HUES64 (cell line): Measurements from ENCODE around the gene ZNF385B.

Experiments used
- H3K27ac ChIP-seq: 2 replicates; pipeline ENCODE4 v1.7.0; 2013; ENCODE audit warnings: low read depth, low read length, inconsistent platforms
- H3K27me3 ChIP-seq: 2 replicates; pipeline ENCODE4 v1.6.1; 2013; ENCODE audit warnings: mild to moderate bottlenecking, low read length; ENCODE audit not compliant: insufficient read depth
- H3K36me3 ChIP-seq: 2 replicates; pipeline ENCODE4 v1.6.1; 2013; ENCODE audit warnings: mild to moderate bottlenecking, low read length; ENCODE audit not compliant: insufficient read depth
- H3K4me1 ChIP-seq: 2 replicates; pipeline ENCODE4 v1.6.1; 2013; ENCODE audit warnings: mild to moderate bottlenecking, low read length, moderate library complexity; ENCODE audit not compliant: insufficient read depth
- H3K4me3 ChIP-seq: 2 replicates; pipeline ENCODE4 v1.5.1; 2013; ENCODE audit warnings: mild to moderate bottlenecking, low read length, moderate library complexity
- H3K9ac ChIP-seq: 2 replicates; pipeline ENCODE4 v1.6.1; 2013; ENCODE audit warnings: mild to moderate bottlenecking, low read depth, low read length
- H3K9me3 ChIP-seq: 2 replicates; pipeline ENCODE4 v1.6.1; 2013; ENCODE audit warnings: low read depth, low read length; ENCODE audit not compliant: insufficient read depth
- WGBS: fragments of 150-250, 120-280 bp; methylation state at CpG from one replicate; pipeline ENCODE4 v1.1.7; 2013; ENCODE audit warnings: missing lambda C conversion rate; 5-methylcytosine and 5-hydroxymethylcytosine counted together

ZNF385B gene

DNA sequence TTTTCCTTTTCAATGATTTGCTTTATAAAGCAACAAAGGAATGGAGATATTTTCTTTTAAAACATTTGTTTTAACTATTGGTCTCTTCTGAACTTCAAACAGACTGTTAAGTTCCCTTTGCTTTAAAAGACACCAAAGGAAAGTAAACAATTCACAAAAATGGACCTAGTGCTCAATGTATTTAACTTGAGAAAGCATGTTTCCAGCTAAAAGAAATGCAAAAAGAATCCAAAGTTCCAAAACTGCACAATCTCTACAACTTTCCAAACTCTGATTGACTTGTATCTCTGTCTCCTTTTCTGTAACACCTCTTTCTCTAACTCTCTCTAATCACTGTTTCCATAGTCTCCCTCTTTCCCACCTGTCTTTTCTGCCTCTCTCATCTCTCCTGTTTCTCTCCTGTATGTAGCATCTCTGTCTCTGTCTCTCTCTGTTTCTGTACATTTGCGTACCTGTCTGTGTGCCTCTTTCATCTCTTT, 301.1 kb downstream of the ZNF385B start:
- no peak overlapping the region for H3K27ac ChIP-seq
- WGBS = 92% methylated on average over 1 of the region's 1 CpG
- no peaks in the 10 kb centered on the region for H3K9me3 ChIP-seq
- no peak overlapping the region for H3K9ac ChIP-seq
- H3K27me3 ChIP-seq = no peaks in the 10 kb centered on the region
- H3K4me3 ChIP-seq = no peak overlapping the region
- H3K4me1 ChIP-seq = peaks cover 12% of the 10 kb centered on the region
- no peaks in the 10 kb centered on the region for H3K36me3 ChIP-seq

DNA sequence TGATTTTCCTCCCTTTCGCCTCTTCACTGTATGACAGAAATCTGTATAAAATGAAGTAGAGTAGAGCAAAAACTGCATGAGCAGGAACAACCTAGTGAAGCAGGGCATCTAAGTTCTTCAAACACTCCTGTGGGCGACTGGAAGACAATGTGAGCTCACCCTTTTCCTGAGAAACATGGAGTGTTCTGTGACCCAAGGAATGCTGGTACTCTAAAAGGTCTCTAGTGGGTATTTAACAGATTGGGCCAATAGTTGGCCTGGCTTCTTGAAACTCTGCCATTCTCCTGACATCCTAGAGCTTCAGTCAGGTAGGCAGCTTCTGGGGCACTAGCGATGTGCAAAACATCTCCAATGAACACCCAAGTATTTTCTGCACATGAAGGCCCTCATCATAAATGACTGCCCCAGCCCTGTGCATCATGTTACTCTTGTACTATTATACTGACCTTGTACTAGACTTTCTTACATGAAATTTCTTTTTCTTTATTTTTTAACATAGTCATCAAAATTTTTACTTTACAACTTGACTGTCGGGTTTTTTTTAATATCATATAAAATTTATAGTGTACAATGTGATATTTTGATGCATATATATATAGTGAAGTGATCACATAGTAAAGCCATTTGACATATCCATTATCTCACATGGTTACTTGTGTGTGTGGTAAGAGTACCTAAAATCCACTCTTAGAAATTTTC, 302.2 kb downstream of the ZNF385B start:
- Histone ChIP-seq H3K27me3 (no peaks in the 10 kb centered on the region), H3K4me3 (no peak overlapping the region), H3K9me3 (no peaks in the 10 kb centered on the region), H3K9ac (no peak overlapping the region), H3K4me1 (peaks cover 12% of the 10 kb centered on the region), H3K27ac (no peak overlapping the region), H3K36me3 (no peaks in the 10 kb centered on the region)
- WGBS = 91% methylated on average over 2 of the region's 4 CpGs

DNA sequence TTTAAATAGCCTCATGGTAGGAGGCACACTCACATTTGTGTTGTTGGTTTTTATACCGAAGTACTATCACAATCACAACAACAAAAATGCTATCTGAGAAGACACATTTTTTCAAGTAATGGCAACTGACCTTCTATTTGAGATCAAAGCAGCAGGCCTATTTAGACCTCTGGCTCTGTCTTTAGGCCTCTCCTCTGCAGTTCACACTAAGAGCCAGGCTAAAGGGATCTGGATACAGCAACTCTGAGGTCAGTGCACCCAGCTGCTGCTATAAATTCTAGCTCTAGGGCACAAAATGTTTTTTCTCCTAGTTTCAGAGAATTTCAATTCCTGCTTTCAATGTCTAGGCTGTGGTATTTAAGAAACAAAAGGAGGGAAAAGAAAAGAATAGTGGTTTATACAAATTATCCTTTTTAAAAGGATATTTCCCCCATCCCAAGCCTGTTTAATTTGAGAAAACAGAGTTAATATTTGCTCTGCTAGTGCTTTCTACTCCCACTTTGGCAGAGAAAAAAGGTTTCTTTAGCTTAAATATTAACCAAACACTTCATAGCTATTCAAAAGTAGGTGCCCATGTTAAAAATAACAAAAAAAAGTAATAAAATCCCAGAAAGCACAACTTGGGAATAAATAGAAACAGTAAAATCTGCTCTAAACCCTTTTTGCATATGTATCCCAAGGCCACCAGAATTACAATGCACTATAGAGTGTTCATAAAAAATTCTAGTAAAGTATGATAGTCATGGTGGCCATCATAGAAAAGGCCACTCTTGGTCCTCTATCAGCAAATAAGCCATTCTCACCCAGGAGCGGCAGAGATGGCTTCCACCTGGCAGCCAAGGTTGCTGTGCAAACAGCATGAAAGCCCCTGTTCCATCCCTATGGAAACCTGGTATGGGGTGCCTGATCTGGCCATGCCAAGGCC, 303.1 kb downstream of the ZNF385B start:
- Histone ChIP-seq H3K27ac (no peak overlapping the region), H3K36me3 (no peaks in the 10 kb centered on the region), H3K27me3 (no peaks in the 10 kb centered on the region), H3K4me1 (peaks cover 12% of the 10 kb centered on the region), H3K9me3 (no peaks in the 10 kb centered on the region), H3K4me3 (no peak overlapping the region), H3K9ac (no peak overlapping the region)
- 96% methylated on average over 2 of the region's 2 CpGs for WGBS

DNA sequence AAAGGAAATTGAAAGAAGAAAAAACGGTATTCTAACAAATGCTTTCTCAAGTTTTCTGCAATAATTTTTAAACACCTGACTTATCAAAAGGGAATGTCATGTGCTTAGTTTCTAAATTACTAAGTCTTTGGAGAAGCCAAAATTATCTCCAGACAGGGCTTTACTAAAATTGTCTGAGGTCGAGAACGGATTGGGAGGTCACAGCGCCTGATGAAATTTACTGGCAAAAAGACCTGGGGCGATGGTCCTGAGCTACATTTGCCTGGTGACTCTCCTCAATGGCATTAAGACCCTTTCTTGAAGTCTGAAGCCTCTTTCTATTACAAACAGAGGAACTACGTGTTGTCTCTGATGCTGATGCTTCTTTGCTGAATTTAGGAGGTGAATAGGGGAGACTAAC, 305.0 kb downstream of the ZNF385B start:
- Histone ChIP-seq H3K27me3 (no peaks in the 10 kb centered on the region), H3K9ac (no peak overlapping the region), H3K4me3 (no peak overlapping the region), H3K27ac (no peak overlapping the region), H3K4me1 (peaks cover 4% of the 10 kb centered on the region; the same call in 1 of the 2 replicates), H3K9me3 (no peaks in the 10 kb centered on the region), H3K36me3 (no peaks in the 10 kb centered on the region)
- 88% methylated on average over 4 of the region's 6 CpGs for WGBS

GRCh38 chr2:179555691-179556283, 305.6 kb downstream of the ZNF385B start:
- H3K27me3 ChIP-seq = no peaks in the 10 kb centered on the region
- no peak overlapping the region for H3K4me3 ChIP-seq
- H3K9me3 ChIP-seq = no peaks in the 10 kb centered on the region
- H3K4me1 ChIP-seq = peaks cover 11% of the 10 kb centered on the region
- no peak overlapping the region for H3K9ac ChIP-seq
- 94% methylated on average over 5 of the region's 6 CpGs for WGBS
- H3K36me3 ChIP-seq = no peaks in the 10 kb centered on the region
- H3K27ac ChIP-seq = no peak overlapping the region

- 100% methylated on average over 1 of the region's 4 CpGs for WGBS
- H3K4me1 ChIP-seq = peaks cover 19% of the 10 kb centered on the region
- H3K9ac ChIP-seq = no peak overlapping the region
- no peak overlapping the region for H3K27ac ChIP-seq
- H3K9me3 ChIP-seq = no peaks in the 10 kb centered on the region
- H3K4me3 ChIP-seq = no peak overlapping the region
- H3K27me3 ChIP-seq = no peaks in the 10 kb centered on the region
- H3K36me3 ChIP-seq = no peaks in the 10 kb centered on the region
Observed at GRCh38 chr2:179554639-179555386, 306.6 kb downstream of the ZNF385B start.

DNA sequence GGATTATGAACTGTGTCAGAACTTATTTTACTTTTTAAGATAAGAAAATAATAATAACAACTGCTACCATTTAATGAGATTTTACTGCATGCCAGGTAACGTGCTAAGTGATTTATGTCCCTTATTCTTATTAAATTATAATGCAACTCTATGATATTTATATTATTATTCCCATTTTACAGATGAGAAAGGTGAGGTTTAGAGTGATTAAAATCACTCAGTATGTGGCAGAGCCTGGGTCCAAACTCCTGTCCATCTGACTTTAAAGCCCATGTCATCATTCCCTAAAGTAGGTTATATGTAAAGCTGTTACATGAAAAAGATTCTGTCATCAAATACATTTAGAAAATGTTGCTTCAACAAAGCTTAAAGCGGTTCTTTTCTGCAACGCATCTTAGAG, 308.0 kb downstream of the ZNF385B start:
- Histone ChIP-seq H3K4me3 (no peak overlapping the region), H3K27me3 (peaks cover 2% of the 10 kb centered on the region; the same call in 1 of the 2 replicates), H3K27ac (no peak overlapping the region), H3K9ac (no peak overlapping the region), H3K36me3 (no peaks in the 10 kb centered on the region), H3K4me1 (peaks cover 27% of the 10 kb centered on the region), H3K9me3 (no peaks in the 10 kb centered on the region)
- WGBS = 100% methylated on average over 2 of the region's 3 CpGs

GRCh38 chr2:179551539-179552045, 309.8 kb downstream of the ZNF385B start:
- no peak overlapping the region for H3K27ac ChIP-seq
- H3K36me3 ChIP-seq = no peaks in the 10 kb centered on the region
- H3K4me1 ChIP-seq = peaks cover 27% of the 10 kb centered on the region
- no peak overlapping the region for H3K9ac ChIP-seq
- H3K4me3 ChIP-seq = no peak overlapping the region
- WGBS = 89% methylated on average over 1 of the region's 1 CpG
- H3K27me3 ChIP-seq = peaks cover 2% of the 10 kb centered on the region; the same call in 1 of the 2 replicates
- H3K9me3 ChIP-seq = no peaks in the 10 kb centered on the region

GRCh38 chr2:179550849-179551248, 310.6 kb downstream of the ZNF385B start:
- no peak overlapping the region for H3K9ac ChIP-seq
- H3K27me3 ChIP-seq = peaks cover 2% of the 10 kb centered on the region; the same call in 1 of the 2 replicates
- peaks cover 27% of the 10 kb centered on the region for H3K4me1 ChIP-seq
- 0 out of 2 replicates have a peak overlapping the region, but pooled peaks have one; percentile 13 for H3K4me3 ChIP-seq
- WGBS = 73% methylated on average over 3 of the region's 4 CpGs
- peak overlapping the region; percentile 68; the same call in 1 of the 2 replicates for H3K27ac ChIP-seq
- H3K36me3 ChIP-seq = no peaks in the 10 kb centered on the region
- H3K9me3 ChIP-seq = no peaks in the 10 kb centered on the region

GRCh38 chr2:179550214-179550613, 311.2 kb downstream of the ZNF385B start:
- WGBS = 20% methylated on average over 1 of the region's 1 CpG
- H3K4me1 ChIP-seq = peaks cover 27% of the 10 kb centered on the region
- H3K27me3 ChIP-seq = peaks cover 2% of the 10 kb centered on the region; the same call in 1 of the 2 replicates
- H3K9me3 ChIP-seq = no peaks in the 10 kb centered on the region
- peak overlapping the region; percentile 68; the same call in 1 of the 2 replicates for H3K27ac ChIP-seq
- no peak overlapping the region for H3K9ac ChIP-seq
- no peaks in the 10 kb centered on the region for H3K36me3 ChIP-seq
- H3K4me3 ChIP-seq = 0 out of 2 replicates have a peak overlapping the region, but pooled peaks have one; percentile 13
